ENCODE measurements around the gene FAM53C.

Gene FAM53C

DNA sequence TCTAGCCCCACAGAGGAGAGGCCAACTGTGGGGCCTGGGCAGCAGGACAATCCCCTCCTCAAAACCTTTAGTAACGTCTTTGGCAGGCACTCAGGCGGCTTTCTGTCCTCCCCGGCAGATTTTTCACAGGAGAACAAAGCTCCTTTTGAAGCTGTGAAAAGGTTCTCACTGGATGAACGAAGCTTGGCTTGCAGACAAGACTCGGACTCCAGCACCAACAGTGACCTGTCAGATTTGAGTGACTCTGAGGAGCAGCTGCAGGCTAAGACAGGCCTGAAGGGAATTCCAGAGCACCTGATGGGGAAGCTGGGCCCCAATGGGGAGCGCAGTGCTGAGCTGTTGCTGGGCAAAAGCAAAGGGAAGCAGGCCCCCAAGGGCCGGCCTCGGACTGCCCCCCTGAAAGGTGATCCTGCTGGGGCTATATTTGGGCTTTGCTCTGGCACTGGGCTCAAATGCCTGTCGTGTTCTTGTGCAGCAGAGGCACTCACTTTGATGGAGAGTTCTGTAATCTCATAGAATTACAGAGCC is 53.9 kb downstream of the FAM53C start:
- no peak overlapping the region for H3K27ac ChIP-seq

More for the DNA sequence above, 53.9 kb downstream of the FAM53C start:
- no peak for TF ChIP-seq ZFX (IDR thresholded peaks at IDR 0.05)
- TF ChIP-seq, protein P1, sequence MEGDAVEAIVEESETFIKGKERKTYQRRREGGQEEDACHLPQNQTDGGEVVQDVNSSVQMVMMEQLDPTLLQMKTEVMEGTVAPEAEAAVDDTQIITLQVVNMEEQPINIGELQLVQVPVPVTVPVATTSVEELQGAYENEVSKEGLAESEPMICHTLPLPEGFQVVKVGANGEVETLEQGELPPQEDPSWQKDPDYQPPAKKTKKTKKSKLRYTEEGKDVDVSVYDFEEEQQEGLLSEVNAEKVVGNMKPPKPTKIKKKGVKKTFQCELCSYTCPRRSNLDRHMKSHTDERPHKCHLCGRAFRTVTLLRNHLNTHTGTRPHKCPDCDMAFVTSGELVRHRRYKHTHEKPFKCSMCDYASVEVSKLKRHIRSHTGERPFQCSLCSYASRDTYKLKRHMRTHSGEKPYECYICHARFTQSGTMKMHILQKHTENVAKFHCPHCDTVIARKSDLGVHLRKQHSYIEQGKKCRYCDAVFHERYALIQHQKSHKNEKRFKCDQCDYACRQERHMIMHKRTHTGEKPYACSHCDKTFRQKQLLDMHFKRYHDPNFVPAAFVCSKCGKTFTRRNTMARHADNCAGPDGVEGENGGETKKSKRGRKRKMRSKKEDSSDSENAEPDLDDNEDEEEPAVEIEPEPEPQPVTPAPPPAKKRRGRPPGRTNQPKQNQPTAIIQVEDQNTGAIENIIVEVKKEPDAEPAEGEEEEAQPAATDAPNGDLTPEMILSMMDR (conservative IDR thresholded peaks at IDR 0.05): no peak

Data from C4-2B (cell line).